HCT116 (cell line): ENCODE results near the gene TEAD1. TPM values are rescaled to one million over a fixed set of nuclear protein-coding genes. Genes with fewer than 3 reads are reported as not detected.

ENCODE experiments used
- ATAC-seq: fragments of 200-7000 bp; cut with Tn5 transposase; 2 replicates; pipeline ENCODE4 v1.9.1; 2020; ENCODE audit warnings: mild to moderate bottlenecking, moderate library complexity
- BruUV-seq: library from RNA; stranded (reverse); fragments of 400-500 nt; replicated peaks from 2 replicates; lab custom pipeline; 2021; lab: Mats Ljungman, UMichigan
- CTCF ChIA-PET: fragments of 300-600 bp; sonication (Branson Sonifier 250); formaldehyde crosslinking; loops from one replicate; lab custom pipeline; 2021; ENCODE audit warnings: antibody characterized with exemption; lab: Charles Lee
- POLR2A ChIA-PET: fragments of 300-600, 350-600 bp; sonication (Branson Sonifier 250); formaldehyde crosslinking; loops from one replicate; lab custom pipeline; 2021; ENCODE audit warnings: antibody characterized with exemption; lab: Charles Lee
- RAD21 ChIA-PET, 2 experiments: fragments of 300-600 bp; sonication (Branson Sonifier 250); formaldehyde crosslinking; loops; one replicate each; lab custom pipeline; 2023; ENCODE audit warnings: low total read pairs in 2 of 2; ENCODE audit not compliant: uncharacterized antibody in 2 of 2, unreplicated experiment in 2 of 2, low non-redundant PET in 1 of 2; lab: Charles Lee
- DNase-seq: peaks from one replicate; pipeline ENCODE4 v3.0.0-alpha.2; 2010; ENCODE audit warnings: low read depth, low spot score
- H2AFZ ChIP-seq: fragments of 200-600 bp; shearing (Covaris generic), sonication (generic); 2 replicates; pipeline ENCODE4 v1.6.1; 2017; ENCODE audit warnings: low read depth, mixed run types, mixed read lengths, antibody characterized with exemption, low read length; ENCODE audit not compliant: poor library complexity, severe bottlenecking
- H3K27ac ChIP-seq: 2 replicates; pipeline ENCODE4 v1.5.1; 2012; ENCODE audit warnings: low read depth, low read length
- H3K27me3 ChIP-seq: fragments of 200-600 bp; sonication (generic); 2 replicates; pipeline ENCODE4 v1.6.1; 2016; ENCODE audit warnings: mixed run types, low read length, mixed read lengths; ENCODE audit not compliant: insufficient read depth
- H3K36me3 ChIP-seq, 2 experiments: fragments of 200-500 bp in 1 of 2; fragments of 200-600 bp in 1 of 2; sonication (Bioruptor generic) in 1 of 2; sonication (generic) in 1 of 2; 2 replicates each; pipeline versions ENCODE4 v1.5.1 to v1.6.1; 2014 to 2016; ENCODE audit warnings: low read length in 2 of 2, inconsistent platforms in 1 of 2, mixed read lengths in 1 of 2, mixed run types in 1 of 2; ENCODE audit not compliant: insufficient read depth in 2 of 2, control insufficient read depth in 1 of 2
- H3K4me1 ChIP-seq, 2 experiments: fragments of 200-600 bp in 1 of 2; sonication (generic) in 1 of 2; 2 replicates each; pipeline versions ENCODE4 v1.5.1 to v1.6.1; 2012 to 2017; ENCODE audit warnings: low read length in 2 of 2, inconsistent platforms in 1 of 2, mild to moderate bottlenecking in 1 of 2, mixed read lengths in 1 of 2, mixed run types in 1 of 2, moderate library complexity in 1 of 2; ENCODE audit not compliant: insufficient read depth in 2 of 2, control insufficient read depth in 1 of 2
- H3K4me2 ChIP-seq: fragments of 200-600 bp; sonication (generic); 2 replicates; pipeline ENCODE4 v1.6.1; 2017; ENCODE audit warnings: mixed run types, low read length, mixed read lengths
- H3K4me3 ChIP-seq, 2 experiments: fragments of 200-600 bp in 1 of 2; sonication (generic) in 1 of 2; replicated peaks in 1 of 2; 2 replicates each; pipeline ENCODE4 v1.5.1; 2011 to 2016; ENCODE audit warnings: low read length in 2 of 2, control low read depth in 1 of 2, low read depth in 1 of 2, mild to moderate bottlenecking in 1 of 2, mixed read lengths in 1 of 2, mixed run types in 1 of 2
- H3K79me2 ChIP-seq: fragments of 200-600 bp; sonication (generic); 2 replicates; pipeline ENCODE4 v1.6.1; 2017; ENCODE audit warnings: mild to moderate bottlenecking, mixed run types, low read length, moderate library complexity, mixed read lengths; ENCODE audit not compliant: insufficient read depth
- H3K9ac ChIP-seq: fragments of 200-600 bp; sonication (generic); 2 replicates; pipeline ENCODE4 v1.6.1; 2016; ENCODE audit warnings: low read length, mixed read lengths
- H3K9me2 ChIP-seq: fragments of 200-600 bp; sonication (generic), shearing (Covaris generic); 2 replicates; pipeline ENCODE4 v1.6.1; 2017; ENCODE audit warnings: mixed run types, mild to moderate bottlenecking, moderate library complexity; ENCODE audit not compliant: insufficient read depth
- H3K9me3 ChIP-seq, 2 experiments: fragments of 200-500 bp in 1 of 2; fragments of 200-600 bp in 1 of 2; sonication (Bioruptor generic) in 1 of 2; sonication (generic) in 1 of 2; 2 replicates each; pipeline ENCODE4 v1.6.1; 2014 to 2017; ENCODE audit warnings: low read length in 2 of 2, mixed read lengths in 2 of 2, inconsistent platforms in 1 of 2, low read depth in 1 of 2, mild to moderate bottlenecking in 1 of 2, mixed run types in 1 of 2, moderate library complexity in 1 of 2; ENCODE audit not compliant: control insufficient read depth in 1 of 2, insufficient read depth in 1 of 2
- H4K20me1 ChIP-seq: fragments of 200-600 bp; sonication (generic), shearing (Covaris generic); 2 replicates; pipeline ENCODE4 v1.6.1; 2017; ENCODE audit warnings: mixed run types, mild to moderate bottlenecking, moderate library complexity; ENCODE audit not compliant: insufficient read depth
- CTCF ChIP-seq, 3 experiments: fragments of 200-600 bp in 1 of 3; sonication (generic) in 1 of 3; IDR thresholded peaks in 2 of 3; conservative IDR thresholded peaks in 1 of 3; 2 replicates each; pipeline ENCODE4 v1.5.1; 2012 to 2017; ENCODE audit warnings: low read depth in 2 of 3, low read length in 2 of 3, antibody characterized with exemption in 1 of 3, borderline replicate concordance in 1 of 3, control low read depth in 1 of 3, mild to moderate bottlenecking in 1 of 3, mixed read lengths in 1 of 3, mixed run types in 1 of 3, moderate library complexity in 1 of 3; ENCODE audit not compliant: insufficient read depth in 1 of 3
- REST ChIP-seq: IDR thresholded peaks from 2 replicates; pipeline ENCODE4 v1.6.1; 2012; ENCODE audit warnings: low read depth
- SIN3A ChIP-seq: IDR thresholded peaks from 2 replicates; pipeline ENCODE4 v1.6.1; 2012; ENCODE audit warnings: low read depth
- intact Hi-C: fragments of 100-400 bp; cut with micrococcal nuclease; formaldehyde crosslinking; loops from 2 replicates; pipeline ENCODE4 v1.10.0; 2022
- total RNA-seq: library from RNA; stranded (reverse); gene quantifications from one replicate; pipeline ENCODE4 v1.2.1, GENCODE V29; 2021; ENCODE audit not compliant: unreplicated experiment

TEAD1 gene
- total RNA-seq, 1 experiment from 2014 or later = 103 TPM

- H3K36me3 ChIP-seq = no peaks in the 10 kb centered on the region
- peak overlapping the region in 1 of 2 experiments; percentile 52; a peak in 3 of 4 replicates for H3K4me3 ChIP-seq
- no TSS peak for BruUV-seq
- ChIA-PET CTCF (interaction anchor here (0.7 to 1.5 kb wide), 6 partner anchors 11 to 752 kb away, joined by 3 to 5 read pairs (median 3); no protein-coding TSS in a partner anchor), RAD21 (interaction anchor here in 1 of 2 experiments (0.6 to 1.0 kb wide), 2 partner anchors 11 to 135 kb away, joined by 3 read pairs; no protein-coding TSS in a partner anchor), POLR2A (interaction anchor here (1.6 kb wide), 1 partner anchor 10 kb away, joined by 5 read pairs; no protein-coding TSS in a partner anchor)
- no peaks in the 10 kb centered on the region for H4K20me1 ChIP-seq
- ATAC-seq = no peak
- no peak for DNase-seq
- no peaks in the 10 kb centered on the region for H3K9me3 ChIP-seq
- peaks cover 75% of the 10 kb centered on the region for H3K79me2 ChIP-seq
- TF ChIP-seq REST (no peak), SIN3A (no peak), CTCF (IDR thresholded peaks at IDR 0.05 in 2 of 3, conservative IDR thresholded peaks at IDR 0.05 in 1 of 3; ENCODE audit: borderline replicate concordance in 1 of 3, insufficient read depth in 1 of 3, low read depth in 2 of 3, low read length in 2 of 3) (no peak)
- H3K27me3 ChIP-seq = no peaks in the 10 kb centered on the region
- H2AFZ ChIP-seq = no peak overlapping the region
- peak overlapping the region; percentile 88 for H3K27ac ChIP-seq
- H3K4me2 ChIP-seq = peak overlapping the region; percentile 86
- H3K9ac ChIP-seq = peak overlapping the region; percentile 64
- intact Hi-C loops = no loop called here
- no peaks in the 10 kb centered on the region for H3K9me2 ChIP-seq
- peaks cover 67 to 73% of the 10 kb centered on the region in 2 experiments for H3K4me1 ChIP-seq
These were observed 125.2 kb downstream of the TEAD1 start for GRCh38 chr11:12799334-12799835.
